SU-DHL-6 (cell line): ENCODE results near the gene RNF103.

Experiments
- H2AFZ ChIP-seq: fragments of 200-600 bp; sonication (generic); 2 replicates; pipeline ENCODE4 v1.6.1; 2014; ENCODE audit warnings: low read depth, mild to moderate bottlenecking, moderate library complexity, mixed read lengths, antibody characterized with exemption, low read length; ENCODE audit not compliant: severe bottlenecking
- H3F3A ChIP-seq: fragments of 200-600 bp; shearing (Covaris generic); 2 replicates; pipeline ENCODE4 v1.6.0; 2016; ENCODE audit warnings: antibody characterized with exemption, mild to moderate bottlenecking; ENCODE audit not compliant: insufficient read depth
- H3K27ac ChIP-seq: fragments of 200-600 bp; sonication (generic); 2 replicates; pipeline ENCODE4 v1.5.1; 2016; ENCODE audit warnings: low read depth, mild to moderate bottlenecking, low read length, moderate library complexity, mixed read lengths
- H3K27me3 ChIP-seq: fragments of 200-600 bp; sonication (generic), shearing (Covaris generic); 2 replicates; pipeline ENCODE4 v1.6.0; 2014; ENCODE audit warnings: mild to moderate bottlenecking, low read length
- H3K36me3 ChIP-seq: fragments of 200-600 bp; sonication (generic); 2 replicates; pipeline ENCODE4 v1.6.1; 2014; ENCODE audit warnings: mild to moderate bottlenecking, low read length, mixed read lengths
- H3K4me2 ChIP-seq: fragments of 300-600, 200-600 bp; shearing (Covaris generic), sonication (generic); 2 replicates; pipeline ENCODE4 v1.6.0; 2014; ENCODE audit warnings: low read length, low read depth, mild to moderate bottlenecking; ENCODE audit not compliant: poor library complexity, severe bottlenecking
- H3K4me3 ChIP-seq: fragments of 200-600 bp; sonication (generic); 2 replicates; pipeline ENCODE4 v1.5.1; 2014; ENCODE audit warnings: antibody characterized with exemption, low read length, mild to moderate bottlenecking, mixed read lengths; ENCODE audit not compliant: insufficient read depth, poor library complexity, severe bottlenecking
- H3K79me2 ChIP-seq: fragments of 200-600 bp; sonication (generic); 2 replicates; pipeline ENCODE4 v1.6.1; 2014; ENCODE audit warnings: mild to moderate bottlenecking, low read length, moderate library complexity; ENCODE audit not compliant: insufficient read depth
- H3K9ac ChIP-seq: fragments of 200-600 bp; sonication (generic); 2 replicates; pipeline ENCODE4 v1.7.0; 2014; ENCODE audit warnings: mild to moderate bottlenecking, low read length
- H3K9me2 ChIP-seq: fragments of 200-600 bp; sonication (generic); replicated peaks from 2 replicates; pipeline ENCODE4 v1.6.1; 2014; ENCODE audit warnings: low read length; ENCODE audit not compliant: insufficient read depth
- H3K9me3 ChIP-seq: fragments of 200-600 bp; sonication (generic); 2 replicates; pipeline ENCODE4 v1.6.1; 2014; ENCODE audit warnings: low read length, mixed read lengths; ENCODE audit not compliant: insufficient read depth
- H4K20me1 ChIP-seq: fragments of 200-600 bp; sonication (generic); 2 replicates; pipeline ENCODE4 v1.6.1; 2014; ENCODE audit warnings: low read depth, mild to moderate bottlenecking, antibody characterized with exemption, low read length, moderate library complexity, mixed read lengths
- CTCF ChIP-seq: fragments of 200-600 bp; sonication (generic); IDR thresholded peaks from one replicate; pipeline ENCODE4 v1.5.1; 2017; ENCODE audit warnings: antibody characterized with exemption, mild to moderate bottlenecking, low read length, moderate library complexity; ENCODE audit not compliant: insufficient read depth, poor library complexity, severe bottlenecking
- EZH2phosphoT487 ChIP-seq: fragments of 200-600 bp; sonication (generic), shearing (Covaris generic); conservative IDR thresholded peaks from 2 replicates; pipeline ENCODE4 v1.6.1; 2018; ENCODE audit warnings: mild to moderate bottlenecking, antibody characterized with exemption, low read length, moderate library complexity, mixed read lengths

RNF103 gene

GRCh38 chr2:86580560-86580959 is 43.1 kb downstream of the RNF103 start:
- no peaks in the 10 kb centered on the region for H4K20me1 ChIP-seq
- H3K27me3 ChIP-seq = no peaks in the 10 kb centered on the region
- no peaks in the 10 kb centered on the region for H3K9me2 ChIP-seq
- H3F3A ChIP-seq = no peaks in the 10 kb centered on the region
- no peaks in the 10 kb centered on the region for H3K36me3 ChIP-seq
- no peak overlapping the region for H3K9ac ChIP-seq
- H3K4me3 ChIP-seq = no peak overlapping the region
- TF ChIP-seq CTCF (no peak), EZH2phosphoT487 (no peak)
- H3K4me2 ChIP-seq = no peak overlapping the region
- H2AFZ ChIP-seq = no peak overlapping the region
- no peaks in the 10 kb centered on the region for H3K79me2 ChIP-seq
- H3K9me3 ChIP-seq = no peaks in the 10 kb centered on the region
- no peak overlapping the region for H3K27ac ChIP-seq

GRCh38 chr2:86577817-86578456 is 45.7 kb downstream of the RNF103 start:
- Histone ChIP-seq H3K9me2 (no peaks in the 10 kb centered on the region), H3K36me3 (no peaks in the 10 kb centered on the region), H2AFZ (no peak overlapping the region), H3K9me3 (no peaks in the 10 kb centered on the region), H3K27ac (no peak overlapping the region), H3K79me2 (no peaks in the 10 kb centered on the region), H3K27me3 (no peaks in the 10 kb centered on the region), H3F3A (no peaks in the 10 kb centered on the region), H3K4me3 (no peak overlapping the region), H3K9ac (no peak overlapping the region), H3K4me2 (no peak overlapping the region), H4K20me1 (no peaks in the 10 kb centered on the region)
- TF ChIP-seq CTCF (no peak), EZH2phosphoT487 (no peak)

GRCh38 chr2:86570059-86570458 is 53.6 kb downstream of the RNF103 start:
- Histone ChIP-seq H3K4me2 (no peak overlapping the region), H4K20me1 (no peaks in the 10 kb centered on the region), H3K9me3 (no peaks in the 10 kb centered on the region), H3K27ac (no peak overlapping the region), H3K36me3 (no peaks in the 10 kb centered on the region), H3K27me3 (no peaks in the 10 kb centered on the region), H3K4me3 (no peak overlapping the region), H2AFZ (no peak overlapping the region), H3K9ac (no peak overlapping the region), H3F3A (no peaks in the 10 kb centered on the region), H3K79me2 (no peaks in the 10 kb centered on the region), H3K9me2 (no peaks in the 10 kb centered on the region)
- TF ChIP-seq EZH2phosphoT487 (no peak), CTCF (no peak)
